ENCODE results near the gene WRAP73.
A peak's percentile ranks its signal among the peaks of the same experiment; 100 is the strongest.
"Not testable (repeated sequence)": the region's sequence is repeated elsewhere in the genome, so short reads cannot be mapped to it uniquely, and the experiment has no call there.

The WRAP73 gene

GRCh38 chr1:3593334-3593733, 56.6 kb downstream of the WRAP73 start:
- DNase-seq (ENCODE audit: low read depth): no peak
- no peak overlapping the region for H3K4me3 ChIP-seq (ENCODE audit: low read length)
- no peak for TF ChIP-seq CTCF (conservative IDR thresholded peaks at IDR 0.05; ENCODE audit: low read length)

- no peak for DNase-seq (ENCODE audit: low read depth)
- no peak overlapping the region for H3K4me3 ChIP-seq (ENCODE audit: low read length)
- no peak for TF ChIP-seq CTCF (conservative IDR thresholded peaks at IDR 0.05; ENCODE audit: low read length)
Measured at GRCh38 chr1:3590951-3591865, 58.7 kb downstream of the WRAP73 start.

- no peak overlapping the region for H3K4me3 ChIP-seq (ENCODE audit: low read length)
- TF ChIP-seq CTCF (conservative IDR thresholded peaks at IDR 0.05; ENCODE audit: low read length): no peak
- no peak for DNase-seq (ENCODE audit: low read depth)
Measured at GRCh38 chr1:3590139-3590763, 59.7 kb downstream of the WRAP73 start.

GRCh38 chr1:3588395-3588794, 61.5 kb downstream of the WRAP73 start:
- no peak for TF ChIP-seq CTCF (conservative IDR thresholded peaks at IDR 0.05; ENCODE audit: low read length)
- no peak for DNase-seq (ENCODE audit: low read depth)
- no peak overlapping the region for H3K4me3 ChIP-seq (ENCODE audit: low read length)

- DNase-seq (ENCODE audit: low read depth): peak; percentile 19
- no peak for TF ChIP-seq CTCF (conservative IDR thresholded peaks at IDR 0.05; ENCODE audit: low read length)
- H3K4me3 ChIP-seq (ENCODE audit: low read length): no peak overlapping the region
Measured at GRCh38 chr1:3586986-3587759, 62.7 kb downstream of the WRAP73 start.

- no peak for TF ChIP-seq CTCF (conservative IDR thresholded peaks at IDR 0.05; ENCODE audit: low read length)
- no peak for DNase-seq (ENCODE audit: low read depth)
- no peak overlapping the region for H3K4me3 ChIP-seq (ENCODE audit: low read length)
Measured at GRCh38 chr1:3585940-3586568, 63.8 kb downstream of the WRAP73 start.

- not testable (repeated sequence) for DNase-seq (ENCODE audit: low read depth); H3K4me3 ChIP-seq (ENCODE audit: low read length)
Measured at GRCh38 chr1:3585353-3585868, 64.5 kb downstream of the WRAP73 start.
